ENCODE results near the gene TMEM132D.

GRCh38 chr12:129064209-129064855 is 839.5 kb downstream of the TMEM132D start:
- TF ChIP-seq, protein P1, sequence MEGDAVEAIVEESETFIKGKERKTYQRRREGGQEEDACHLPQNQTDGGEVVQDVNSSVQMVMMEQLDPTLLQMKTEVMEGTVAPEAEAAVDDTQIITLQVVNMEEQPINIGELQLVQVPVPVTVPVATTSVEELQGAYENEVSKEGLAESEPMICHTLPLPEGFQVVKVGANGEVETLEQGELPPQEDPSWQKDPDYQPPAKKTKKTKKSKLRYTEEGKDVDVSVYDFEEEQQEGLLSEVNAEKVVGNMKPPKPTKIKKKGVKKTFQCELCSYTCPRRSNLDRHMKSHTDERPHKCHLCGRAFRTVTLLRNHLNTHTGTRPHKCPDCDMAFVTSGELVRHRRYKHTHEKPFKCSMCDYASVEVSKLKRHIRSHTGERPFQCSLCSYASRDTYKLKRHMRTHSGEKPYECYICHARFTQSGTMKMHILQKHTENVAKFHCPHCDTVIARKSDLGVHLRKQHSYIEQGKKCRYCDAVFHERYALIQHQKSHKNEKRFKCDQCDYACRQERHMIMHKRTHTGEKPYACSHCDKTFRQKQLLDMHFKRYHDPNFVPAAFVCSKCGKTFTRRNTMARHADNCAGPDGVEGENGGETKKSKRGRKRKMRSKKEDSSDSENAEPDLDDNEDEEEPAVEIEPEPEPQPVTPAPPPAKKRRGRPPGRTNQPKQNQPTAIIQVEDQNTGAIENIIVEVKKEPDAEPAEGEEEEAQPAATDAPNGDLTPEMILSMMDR (IDR thresholded peaks at IDR 0.05; ENCODE audit: low read length): no peak
- no peak for TF ChIP-seq EZH2 (IDR thresholded peaks at IDR 0.05; ENCODE audit: borderline replicate concordance, low read length)
